Fibroblast of villous mesenchyme (primary cell): ENCODE measurements around the gene PRKCE. TPM values are rescaled to one million over a fixed set of nuclear protein-coding genes. Genes with fewer than 3 reads are reported as not detected.
A peak's percentile ranks its signal among the peaks of the same experiment; 100 is the strongest.

ENCODE experiments used
- DNase-seq: peaks from one replicate; pipeline ENCODE4 v3.0.0-alpha.2; 2010; ENCODE audit warnings: low read depth
- H3K4me3 ChIP-seq: 2 replicates; pipeline ENCODE4 v1.5.1; 2011; ENCODE audit warnings: low read depth, mild to moderate bottlenecking, low read length
- total RNA-seq: library from RNA; depleted of rRNA; stranded (reverse); fragments of >200 nt; gene quantifications from 2 replicates; pipeline ENCODE4 v1.2.3, GENCODE V29; 2012
- TF ChIP-seq, protein P1 (sequence below): IDR thresholded peaks from 2 replicates; pipeline ENCODE4 v1.5.1; 2012; ENCODE audit warnings: low read depth, mild to moderate bottlenecking, low read length; ENCODE audit not compliant: insufficient read depth

Gene PRKCE
- total RNA-seq, 1 donor, result 27.2 TPM

DNA sequence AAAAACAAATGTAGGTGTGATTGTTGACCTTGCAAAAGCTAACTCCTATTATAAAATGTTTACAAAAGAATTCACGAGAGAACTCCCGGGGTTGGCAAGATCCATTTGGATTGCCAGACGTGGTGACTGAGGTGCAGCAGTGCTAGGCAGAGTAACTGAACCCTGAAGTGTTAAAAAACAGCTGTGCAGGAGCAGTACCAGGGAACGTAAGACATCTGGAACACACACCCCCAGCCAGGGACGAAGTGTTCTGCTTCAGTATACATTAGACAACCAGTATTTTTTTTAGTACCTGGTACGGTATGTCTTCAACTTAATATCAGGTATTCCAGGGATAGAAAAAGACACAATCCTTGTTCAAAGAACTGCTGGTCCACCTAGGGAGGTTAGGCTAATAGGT, 373.6 kb downstream of the PRKCE start:
- no peak for DNase-seq
- H3K4me3 ChIP-seq, result no peak overlapping the region
- TF ChIP-seq, protein P1, sequence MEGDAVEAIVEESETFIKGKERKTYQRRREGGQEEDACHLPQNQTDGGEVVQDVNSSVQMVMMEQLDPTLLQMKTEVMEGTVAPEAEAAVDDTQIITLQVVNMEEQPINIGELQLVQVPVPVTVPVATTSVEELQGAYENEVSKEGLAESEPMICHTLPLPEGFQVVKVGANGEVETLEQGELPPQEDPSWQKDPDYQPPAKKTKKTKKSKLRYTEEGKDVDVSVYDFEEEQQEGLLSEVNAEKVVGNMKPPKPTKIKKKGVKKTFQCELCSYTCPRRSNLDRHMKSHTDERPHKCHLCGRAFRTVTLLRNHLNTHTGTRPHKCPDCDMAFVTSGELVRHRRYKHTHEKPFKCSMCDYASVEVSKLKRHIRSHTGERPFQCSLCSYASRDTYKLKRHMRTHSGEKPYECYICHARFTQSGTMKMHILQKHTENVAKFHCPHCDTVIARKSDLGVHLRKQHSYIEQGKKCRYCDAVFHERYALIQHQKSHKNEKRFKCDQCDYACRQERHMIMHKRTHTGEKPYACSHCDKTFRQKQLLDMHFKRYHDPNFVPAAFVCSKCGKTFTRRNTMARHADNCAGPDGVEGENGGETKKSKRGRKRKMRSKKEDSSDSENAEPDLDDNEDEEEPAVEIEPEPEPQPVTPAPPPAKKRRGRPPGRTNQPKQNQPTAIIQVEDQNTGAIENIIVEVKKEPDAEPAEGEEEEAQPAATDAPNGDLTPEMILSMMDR, result no peak

DNA sequence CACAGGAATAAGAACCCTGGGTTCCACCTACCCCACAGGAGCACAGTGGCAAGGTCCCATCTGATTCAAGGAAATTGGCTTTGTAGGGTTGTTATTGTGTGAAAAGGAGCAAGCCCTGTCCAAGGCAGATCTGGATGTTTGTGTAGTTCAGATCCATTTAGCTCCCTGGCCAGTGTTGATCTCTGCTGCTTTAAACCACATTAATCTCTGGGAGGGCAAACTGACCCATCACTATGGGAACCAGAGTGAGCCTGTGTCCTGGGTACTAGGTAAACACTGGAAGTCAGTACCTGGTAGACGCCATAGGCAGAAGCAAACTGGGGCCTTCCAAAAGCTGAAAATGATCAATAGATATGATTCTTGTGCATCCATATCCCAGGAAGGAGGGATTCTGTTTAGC, 374.2 kb downstream of the PRKCE start:
- TF ChIP-seq, protein P1, result no peak
- no peak for DNase-seq
- H3K4me3 ChIP-seq, result no peak overlapping the region

DNA sequence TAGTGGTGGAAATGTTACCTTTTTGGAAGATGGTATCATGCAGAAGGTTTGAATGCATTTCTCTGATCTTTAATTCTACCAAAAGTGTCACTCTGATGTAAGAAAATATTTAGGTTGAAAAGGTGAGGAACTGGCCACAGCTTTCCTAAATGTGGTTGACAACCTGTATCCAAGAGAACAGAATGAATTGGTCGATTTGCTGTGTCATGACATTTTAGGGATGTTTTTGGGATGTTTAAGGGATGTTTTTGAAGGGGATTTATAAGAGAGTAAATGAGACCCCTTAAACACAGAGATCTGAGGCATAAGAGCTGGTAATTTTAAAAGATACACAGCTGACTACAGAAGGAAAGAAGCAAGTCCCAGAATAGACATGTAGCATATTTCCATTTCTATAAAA, 375.0 kb downstream of the PRKCE start:
- no peak overlapping the region for H3K4me3 ChIP-seq
- TF ChIP-seq, protein P1, result no peak
- DNase-seq, result no peak

DNA sequence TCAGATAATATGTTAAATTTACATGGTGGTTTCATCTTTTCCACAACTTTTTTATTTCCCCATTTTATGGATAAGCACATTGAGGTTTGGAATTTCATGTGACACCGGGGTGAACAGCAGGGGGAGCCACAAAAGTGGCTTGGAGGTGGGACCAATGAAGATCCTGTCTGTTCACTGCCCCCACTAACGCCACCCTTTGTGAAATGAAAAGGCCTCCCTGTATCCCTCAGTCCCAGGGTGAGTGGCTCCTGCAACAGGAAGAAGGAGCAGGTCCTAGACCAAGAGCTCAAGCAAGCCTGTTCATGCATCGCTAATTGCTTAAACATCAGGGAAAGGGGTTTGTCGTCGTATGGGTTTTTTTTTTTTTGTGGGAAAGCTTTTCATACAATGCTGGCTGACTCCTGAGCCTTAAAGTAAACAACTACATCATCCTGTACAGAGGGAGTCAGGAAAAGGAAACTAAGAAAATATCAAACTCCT, 377.9 kb downstream of the PRKCE start:
- TF ChIP-seq, protein P1, result peak; percentile 32
- H3K4me3 ChIP-seq, result no peak overlapping the region
- peak; percentile 82 for DNase-seq

DNA sequence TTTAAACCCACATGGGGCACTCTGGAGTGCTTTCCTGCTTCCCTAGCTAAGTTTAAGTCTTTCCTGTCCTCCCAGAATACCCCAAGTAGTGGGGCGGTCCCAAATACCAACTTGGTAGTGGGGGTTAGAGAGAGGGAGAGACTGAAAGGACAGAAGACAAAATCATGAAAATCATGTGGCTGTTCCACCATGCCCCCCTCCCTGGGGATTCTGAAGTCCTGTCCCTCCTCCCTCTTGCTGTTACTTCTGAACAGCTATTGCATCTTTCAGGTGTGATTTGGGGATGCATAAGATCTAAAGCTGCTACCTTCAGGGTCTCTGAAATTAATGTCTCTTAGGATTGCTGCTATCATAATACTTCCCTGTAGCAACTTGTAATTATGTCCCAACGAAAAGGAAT, 378.9 kb downstream of the PRKCE start:
- DNase-seq, result no peak
- no peak overlapping the region for H3K4me3 ChIP-seq
- TF ChIP-seq, protein P1, result no peak

DNA sequence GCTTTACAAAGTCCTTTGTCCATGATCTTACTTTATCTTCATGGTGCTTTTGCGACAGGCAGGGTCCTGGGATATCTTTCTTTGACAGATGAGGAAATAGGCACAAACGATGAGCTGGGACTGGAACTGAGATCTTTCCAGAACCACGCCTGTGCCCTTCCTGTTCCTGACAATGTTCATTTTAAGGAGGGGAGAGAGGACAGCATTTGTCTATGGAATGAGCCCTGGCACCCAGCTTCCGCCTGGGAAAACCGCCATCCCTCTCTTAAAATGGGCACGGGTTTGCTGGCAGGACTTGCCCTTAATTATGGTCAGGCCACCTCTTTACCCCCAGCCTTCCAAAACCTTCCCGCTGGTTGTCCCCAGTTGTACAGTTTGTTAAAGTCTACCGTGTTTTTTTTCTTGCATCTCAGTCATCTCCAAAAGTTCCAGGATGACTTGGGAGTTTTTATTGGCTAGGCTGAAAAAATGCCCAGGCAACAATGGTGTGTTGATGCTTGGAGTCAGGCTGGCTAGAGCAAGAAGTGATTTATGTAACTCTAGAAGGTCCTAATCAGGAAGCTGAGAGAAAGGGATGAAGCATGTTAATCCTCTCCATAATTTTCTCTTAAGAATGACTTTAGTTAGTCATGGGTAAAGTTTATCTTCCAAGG, 380.8 kb downstream of the PRKCE start:
- no peak overlapping the region for H3K4me3 ChIP-seq
- TF ChIP-seq, protein P1, result no peak
- no peak for DNase-seq

DNA sequence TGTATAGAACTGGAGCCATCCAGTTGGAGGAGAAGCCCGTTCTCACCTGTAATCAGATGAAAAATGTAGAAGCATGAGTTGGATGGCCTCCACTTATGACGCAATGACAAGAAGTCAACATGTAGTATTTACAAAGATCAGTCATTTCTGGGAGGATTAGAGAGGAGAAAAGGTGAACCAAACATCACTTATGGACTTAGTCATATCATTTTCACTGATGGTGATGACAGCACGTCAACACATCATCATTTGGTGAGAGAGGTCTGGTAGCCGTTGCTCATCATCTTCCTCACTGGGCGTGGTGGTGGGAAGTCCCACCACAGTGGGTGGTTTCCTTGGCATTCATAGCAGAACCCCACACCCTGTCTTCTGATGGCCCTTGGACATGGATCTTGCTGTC, 381.5 kb downstream of the PRKCE start:
- no peak overlapping the region for H3K4me3 ChIP-seq
- TF ChIP-seq, protein P1, result no peak
- DNase-seq, result no peak
